PC-9 (cell line): ENCODE measurements around the gene RTN4RL1.

ENCODE experiments used
- CTCF ChIP-seq: fragments of 200-600 bp; sonication (generic); conservative IDR thresholded peaks from 2 replicates; pipeline ENCODE4 v1.6.1; 2017; ENCODE audit warnings: mixed run types, antibody characterized with exemption, mild to moderate bottlenecking, moderate library complexity
- EZH2 ChIP-seq: fragments of 200-600 bp; sonication (generic); IDR thresholded peaks from 2 replicates; pipeline ENCODE4 v1.8.0; 2017; ENCODE audit warnings: antibody characterized with exemption, low read depth

GRCh38 chr17:1961189-1961588 is 63.9 kb downstream of the RTN4RL1 start:
- TF ChIP-seq CTCF (no peak), EZH2 (no peak)
